Measurements from ENCODE around the gene WDR55.
A peak's percentile ranks its signal among the peaks of the same experiment; 100 is the strongest.

DNA sequence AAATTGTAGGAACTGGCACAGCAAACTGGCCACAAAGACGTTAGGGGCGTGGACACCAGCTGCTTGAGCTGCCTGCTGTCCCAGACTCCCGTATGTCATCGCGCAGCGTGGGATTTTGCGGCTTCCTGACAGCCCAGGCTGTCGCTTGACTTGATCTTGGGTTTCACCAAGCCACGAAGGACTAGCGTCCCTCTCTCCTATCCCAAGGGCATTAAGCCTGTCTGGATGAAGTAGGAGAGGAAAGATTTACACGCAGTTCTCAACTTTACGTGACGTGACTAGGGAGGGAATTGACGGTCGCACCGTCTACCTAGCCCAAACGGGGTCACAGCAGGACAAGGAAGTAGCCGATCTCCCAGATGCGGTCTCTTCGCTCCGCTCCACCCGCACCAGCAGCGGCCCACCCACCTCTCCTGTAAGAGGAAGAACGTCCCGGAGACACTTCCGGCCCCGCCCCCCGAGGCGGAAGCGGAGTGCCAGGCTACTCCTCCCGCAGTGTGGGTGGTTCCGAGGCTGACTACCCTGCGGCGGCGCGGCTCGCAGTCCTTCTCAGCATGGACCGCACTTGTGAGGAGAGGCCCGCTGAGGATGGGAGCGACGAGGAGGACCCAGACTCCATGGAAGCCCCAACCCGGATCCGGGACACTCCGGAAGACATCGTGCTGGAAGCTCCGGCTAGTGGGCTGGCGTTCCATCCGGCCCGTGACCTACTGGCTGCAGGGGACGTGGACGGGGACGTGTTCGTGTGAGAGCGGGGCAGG lies at the start of gene WDR55:
- TF ChIP-seq POLR2A (IDR thresholded peaks at IDR 0.05) (peak; percentile 44 to 81), EP300 (IDR thresholded peaks at IDR 0.05) (peak; percentile 75 to 97)
- TF ChIP-seq, protein P1, sequence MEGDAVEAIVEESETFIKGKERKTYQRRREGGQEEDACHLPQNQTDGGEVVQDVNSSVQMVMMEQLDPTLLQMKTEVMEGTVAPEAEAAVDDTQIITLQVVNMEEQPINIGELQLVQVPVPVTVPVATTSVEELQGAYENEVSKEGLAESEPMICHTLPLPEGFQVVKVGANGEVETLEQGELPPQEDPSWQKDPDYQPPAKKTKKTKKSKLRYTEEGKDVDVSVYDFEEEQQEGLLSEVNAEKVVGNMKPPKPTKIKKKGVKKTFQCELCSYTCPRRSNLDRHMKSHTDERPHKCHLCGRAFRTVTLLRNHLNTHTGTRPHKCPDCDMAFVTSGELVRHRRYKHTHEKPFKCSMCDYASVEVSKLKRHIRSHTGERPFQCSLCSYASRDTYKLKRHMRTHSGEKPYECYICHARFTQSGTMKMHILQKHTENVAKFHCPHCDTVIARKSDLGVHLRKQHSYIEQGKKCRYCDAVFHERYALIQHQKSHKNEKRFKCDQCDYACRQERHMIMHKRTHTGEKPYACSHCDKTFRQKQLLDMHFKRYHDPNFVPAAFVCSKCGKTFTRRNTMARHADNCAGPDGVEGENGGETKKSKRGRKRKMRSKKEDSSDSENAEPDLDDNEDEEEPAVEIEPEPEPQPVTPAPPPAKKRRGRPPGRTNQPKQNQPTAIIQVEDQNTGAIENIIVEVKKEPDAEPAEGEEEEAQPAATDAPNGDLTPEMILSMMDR (IDR thresholded peaks at IDR 0.05), result no peak

All from tibial nerve (tissue), 4 donors.